M059J (cell line): ENCODE results near the gene ZNF672. TPM values are rescaled to one million over a fixed set of nuclear protein-coding genes. Genes with fewer than 3 reads are reported as not detected.
"Not testable (repeated sequence)": the region's sequence is repeated elsewhere in the genome, so short reads cannot be mapped to it uniquely, and the experiment has no call there.

Experiments
- DNase-seq: peaks from one replicate; pipeline ENCODE4 v3.0.0-alpha.2; 2012; ENCODE audit warnings: low read depth
- total RNA-seq: library from RNA; depleted of rRNA; stranded (reverse); fragments of >200 nt; shearing (Covaris generic); gene quantifications from 2 replicates; pipeline ENCODE4 v1.2.3, GENCODE V29; 2014; rRNA removed

ZNF672 gene
- total RNA-seq, 1 experiment from 2014 or later: 16.4 TPM

DNA sequence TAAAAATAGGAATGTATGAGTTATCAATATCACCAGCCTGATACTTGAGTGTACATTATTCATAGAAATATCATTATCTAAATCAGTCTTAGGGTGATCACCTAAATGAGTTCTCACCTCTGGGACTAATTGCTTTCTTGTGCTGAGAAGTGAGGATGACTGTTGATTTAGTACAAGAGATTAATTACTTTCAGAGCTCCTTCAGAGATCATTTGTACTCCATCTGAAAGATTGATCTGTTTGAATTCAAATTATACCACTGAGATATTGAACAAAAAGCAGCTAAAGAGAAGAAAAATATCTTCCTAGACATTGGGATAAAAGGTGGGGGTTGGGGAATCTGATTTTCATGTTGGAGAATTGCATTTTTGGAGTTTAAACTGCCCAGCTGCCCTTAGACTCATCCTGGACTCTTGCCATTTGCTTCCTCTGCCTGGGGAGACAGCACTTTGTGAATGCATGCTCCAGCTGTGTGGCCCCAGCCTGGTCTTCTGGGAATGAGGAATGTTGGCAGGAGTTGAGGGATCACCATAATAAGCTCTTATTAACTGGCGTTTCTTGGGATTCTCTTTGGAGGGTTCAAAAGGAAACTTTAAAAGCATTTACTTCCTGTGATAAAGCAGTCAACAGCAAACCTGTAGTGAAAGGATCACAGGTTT, 48.3 kb downstream of the ZNF672 start:
- peak; percentile 1 for DNase-seq

DNA sequence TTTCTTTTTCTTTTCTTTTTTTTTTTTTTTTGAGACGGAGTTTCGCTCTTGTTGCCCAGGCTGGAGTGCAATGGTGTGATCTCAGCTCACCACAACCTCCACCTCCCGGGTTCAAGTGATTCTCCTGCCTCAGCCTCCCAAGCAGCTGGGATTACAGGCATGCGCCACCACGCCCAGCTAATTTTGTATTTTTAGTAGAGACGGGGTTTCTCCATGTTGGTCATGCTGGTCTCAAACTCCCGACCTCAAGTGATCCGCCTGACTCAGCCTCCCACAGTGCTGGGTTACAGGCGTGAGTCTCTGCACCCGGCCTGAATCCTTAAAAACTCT, 51.9 kb downstream of the ZNF672 start:
- not testable (repeated sequence) for DNase-seq

DNA sequence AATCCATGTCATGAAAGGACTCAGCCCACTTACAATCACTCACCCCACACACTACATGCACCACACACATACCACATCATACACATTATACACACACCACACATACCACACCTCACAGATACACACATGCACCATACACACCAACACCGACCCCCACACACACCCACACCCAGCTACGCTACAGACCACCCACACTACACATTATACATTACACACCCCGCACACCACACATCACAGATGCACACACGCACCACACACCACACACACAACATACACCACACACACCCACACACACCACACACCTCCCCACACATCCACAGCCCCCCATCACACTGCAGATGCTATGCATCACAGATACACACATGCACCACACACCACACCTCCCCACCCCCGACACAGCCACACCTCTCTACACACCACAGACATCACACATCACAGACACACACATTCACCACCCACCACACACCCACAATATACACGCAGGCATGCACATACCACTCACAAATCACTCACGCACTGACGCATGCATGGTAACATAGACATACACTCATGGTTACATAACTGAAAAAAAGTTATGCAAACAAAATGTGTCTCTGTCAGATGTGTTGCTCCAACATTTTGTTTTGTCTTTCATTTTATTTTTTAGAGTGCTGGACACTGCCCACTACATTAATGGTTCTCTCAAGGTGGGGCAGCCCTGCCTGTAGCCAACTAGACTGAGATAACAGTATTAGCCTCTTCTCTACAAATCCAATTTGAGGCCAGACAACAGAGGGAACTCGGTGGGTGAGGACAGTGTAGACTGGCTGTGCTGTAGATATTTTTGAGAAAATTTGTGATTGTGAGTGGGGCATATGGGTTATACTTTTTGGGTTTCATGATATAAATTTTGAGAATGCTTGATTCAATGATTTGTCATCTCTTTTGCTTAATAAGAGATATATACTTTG, 52.8 kb downstream of the ZNF672 start:
- no peak for DNase-seq

DNA sequence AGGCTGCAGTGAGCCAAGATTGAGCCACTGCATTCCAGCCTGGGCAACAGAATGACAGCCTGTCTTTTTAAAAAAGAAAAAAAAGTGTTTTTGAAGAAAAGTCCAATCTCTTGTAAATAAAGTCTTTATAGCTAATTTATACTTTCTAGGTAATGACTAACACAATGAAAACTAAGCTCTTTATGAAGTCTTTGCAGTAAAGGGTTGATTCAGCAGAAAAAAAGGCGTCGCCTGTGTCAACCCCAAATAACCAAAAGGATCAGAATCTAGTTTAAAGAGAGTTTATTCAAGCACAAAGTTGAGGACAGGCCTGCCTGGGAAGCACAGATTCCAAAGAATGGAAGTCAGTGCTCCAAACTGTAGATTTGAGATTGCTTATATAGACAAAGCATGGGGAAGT, 53.7 kb downstream of the ZNF672 start:
- no peak for DNase-seq

DNA sequence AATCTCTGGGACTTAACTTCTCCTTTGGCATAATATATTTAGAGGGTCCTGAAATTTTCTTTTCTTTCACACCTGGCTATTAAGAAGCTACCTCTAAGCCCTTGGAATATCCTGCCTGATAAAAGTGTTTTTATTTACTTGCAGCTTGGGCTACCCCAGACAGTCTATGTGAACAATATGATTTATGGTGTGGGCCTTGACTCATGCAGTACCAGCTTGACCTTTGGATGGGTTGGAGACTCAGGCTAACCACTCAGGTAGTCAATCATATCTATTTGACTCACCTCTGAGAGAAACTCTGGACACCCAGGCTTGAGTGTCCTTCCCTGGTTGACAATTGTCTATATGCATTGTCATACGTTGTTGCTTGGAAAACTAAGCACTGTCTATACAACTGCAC, 54.6 kb downstream of the ZNF672 start:
- no peak for DNase-seq

DNA sequence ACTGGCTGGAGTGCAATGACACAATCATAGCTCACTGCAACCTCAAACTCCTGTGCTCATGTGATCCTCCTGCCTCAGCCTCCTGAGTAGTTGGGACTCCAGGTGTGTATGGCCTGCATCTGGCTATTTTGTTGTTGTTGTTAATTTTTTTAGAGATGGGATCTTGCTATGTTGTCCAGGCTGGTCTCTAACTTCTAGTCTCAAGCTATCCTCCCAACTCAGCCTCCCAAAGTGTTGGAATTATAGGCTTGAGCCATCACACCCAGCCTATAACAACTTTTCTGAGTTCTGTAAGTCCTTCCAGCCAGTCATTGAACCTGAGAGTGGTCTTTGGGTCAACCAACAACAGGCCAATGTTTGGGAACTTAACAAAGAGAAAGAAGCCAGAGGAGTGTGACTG, 56.8 kb downstream of the ZNF672 start:
- DNase-seq: no peak

DNA sequence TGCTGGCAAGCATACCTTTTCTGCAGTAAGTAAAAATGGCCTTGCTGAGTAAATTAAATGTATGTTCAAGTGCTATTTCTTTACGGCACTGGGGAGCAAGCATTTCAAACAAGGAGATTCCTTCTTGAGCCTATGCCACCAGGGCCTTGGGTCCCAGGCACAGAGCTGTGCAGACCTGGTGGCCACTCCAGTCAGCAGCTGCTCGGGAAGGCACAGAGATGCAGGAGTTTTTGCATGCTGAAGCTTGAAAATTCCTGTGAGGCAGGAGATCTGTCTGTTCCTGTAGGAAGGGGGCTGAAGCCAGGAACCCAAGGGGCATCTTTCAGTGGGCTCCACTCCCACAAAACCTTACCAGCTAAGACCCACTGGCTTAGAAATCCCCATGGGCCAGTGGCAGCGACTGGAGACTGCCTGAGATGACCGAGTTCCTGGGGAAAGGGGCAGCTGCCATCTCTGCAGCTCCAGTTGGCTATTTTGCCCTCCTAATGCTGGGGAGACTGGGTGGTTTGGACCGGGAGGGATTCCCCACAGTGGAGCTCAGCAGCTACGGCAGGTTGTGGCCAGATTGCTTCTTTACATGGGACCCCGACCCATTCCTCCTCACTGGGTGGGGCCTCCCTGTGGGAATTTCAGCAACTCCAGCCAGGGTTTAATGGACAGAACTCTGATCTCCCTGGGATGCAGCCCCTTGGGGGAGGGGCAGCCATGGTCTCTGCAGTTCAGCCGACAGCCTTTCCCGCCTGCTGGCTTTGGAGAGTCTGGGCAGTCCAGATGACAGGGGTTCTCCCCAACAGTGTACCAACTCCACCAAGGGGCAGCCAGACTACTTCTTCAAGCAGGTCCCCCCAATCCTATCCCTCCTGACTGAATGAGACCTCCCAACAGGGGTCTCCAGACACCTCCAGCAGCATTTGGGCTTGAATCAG, 59.7 kb downstream of the ZNF672 start:
- DNase-seq: no peak

Other genes with a start within 250 kb of the ZNF672 start
- gene OR2T10, start 240.5 kb upstream of the ZNF672 start, total RNA-seq: not detected in 2 replicates
- gene OR2T11, start 203.1 kb upstream of the ZNF672 start, total RNA-seq: not detected in 2 replicates
- not detected in 2 replicates for gene OR2T35, start 192.9 kb upstream of the ZNF672 start, total RNA-seq
- not detected in 2 replicates for gene OR2T27, start 182.7 kb upstream of the ZNF672 start, total RNA-seq
- 0.15 TPM in 1 of 2 replicates, not detected in the other for gene OR14I1, start 135.5 kb upstream of the ZNF672 start, total RNA-seq
- gene LYPD8, start 82.5 kb upstream of the ZNF672 start, total RNA-seq: 0.84 and 3.8 TPM in 2 replicates
- 14.9 and 21.0 TPM in 2 replicates for gene SH3BP5L, start 12.3 kb upstream of the ZNF672 start, total RNA-seq
- gene ZNF692, start 20.9 kb downstream of the ZNF672 start, total RNA-seq: 3.1 and 16.5 TPM in 2 replicates
- 2.2 and 5.7 TPM in 2 replicates for gene PGBD2, start 68.0 kb downstream of the ZNF672 start, total RNA-seq